ENCODE results near the gene ZDHHC24. TPM values are rescaled to one million over a fixed set of nuclear protein-coding genes. Genes with fewer than 3 reads are reported as not detected.

Gene ZDHHC24
- total RNA-seq, 2 donors from 2014 or later: 9.0 TPM

DNA sequence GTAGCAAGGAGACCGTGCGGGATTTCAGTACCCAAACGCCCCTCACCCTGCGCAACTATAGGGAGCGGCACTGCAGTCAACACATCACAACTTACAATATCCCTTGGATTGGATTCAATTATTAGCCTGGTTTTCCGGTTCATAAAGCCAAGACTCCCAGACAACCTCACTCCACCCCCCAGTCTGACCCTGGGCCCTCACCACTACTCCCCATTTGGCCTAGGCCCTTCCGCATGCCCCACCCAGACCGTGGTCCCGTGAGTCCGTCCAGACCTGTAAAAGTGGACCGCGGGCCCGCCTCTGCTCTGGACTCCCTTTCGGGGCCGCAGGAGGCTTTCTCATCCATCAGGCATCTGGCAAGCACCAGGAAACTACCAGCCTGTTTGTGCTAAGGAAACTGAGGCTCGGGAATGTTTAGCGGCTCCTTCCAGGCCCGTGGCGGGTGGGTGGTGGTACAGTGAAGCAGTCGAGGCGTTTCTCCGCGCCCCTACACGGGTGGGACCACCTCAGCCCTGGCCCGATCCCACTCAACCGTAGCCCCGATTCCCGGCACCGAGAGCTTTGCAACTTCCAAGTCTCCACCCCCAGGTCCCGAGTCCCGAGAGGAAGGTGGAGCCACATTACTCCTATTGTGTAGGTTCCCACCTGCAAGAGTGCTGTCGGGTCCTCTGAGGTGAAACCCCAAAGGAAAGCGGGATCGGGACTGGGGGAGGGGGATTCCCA lies 66.3 kb downstream of the ZDHHC24 start:
- DNase-seq (ENCODE audit: low spot score): no peak
- intact Hi-C loops (cut with DNase I): loop anchor here in 1 of 2 donors (2.0 kb wide), 1 partner anchor 181 kb away; no protein-coding TSS in a partner anchor

DNA sequence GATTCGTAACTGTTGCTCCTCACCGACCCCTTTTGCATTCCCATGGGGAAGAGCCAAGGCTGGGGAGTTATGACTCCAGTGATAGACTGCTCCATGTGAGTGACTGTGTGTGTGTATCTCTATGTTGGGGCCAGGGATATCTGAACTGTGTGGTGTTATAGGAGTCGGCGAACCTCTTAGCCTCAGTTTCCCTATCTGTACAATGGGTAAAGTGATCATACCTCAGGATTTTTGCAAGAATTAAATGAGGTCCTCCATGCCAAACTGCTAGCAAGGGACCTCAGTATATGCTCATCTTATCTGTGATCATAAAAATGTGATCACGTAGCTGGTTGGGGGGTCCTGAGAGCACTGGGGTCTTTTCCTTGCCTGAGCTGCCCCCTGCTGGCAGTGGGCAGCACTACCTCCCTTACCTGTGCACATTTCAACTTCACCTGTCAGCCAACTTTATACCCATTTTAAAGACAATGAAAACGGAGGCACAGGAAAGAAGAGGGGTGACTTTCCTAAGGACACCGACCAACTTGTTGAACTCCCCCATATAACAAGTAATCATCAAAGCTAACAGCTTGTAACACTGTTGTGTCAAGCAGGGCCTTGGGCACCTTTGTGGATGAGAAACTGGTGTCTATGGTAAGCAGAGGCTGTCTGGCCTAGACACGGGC lies 67.0 kb downstream of the ZDHHC24 start:
- intact Hi-C loops (cut with DNase I): no loop called here
- no peak for DNase-seq (ENCODE audit: low spot score)

DNA sequence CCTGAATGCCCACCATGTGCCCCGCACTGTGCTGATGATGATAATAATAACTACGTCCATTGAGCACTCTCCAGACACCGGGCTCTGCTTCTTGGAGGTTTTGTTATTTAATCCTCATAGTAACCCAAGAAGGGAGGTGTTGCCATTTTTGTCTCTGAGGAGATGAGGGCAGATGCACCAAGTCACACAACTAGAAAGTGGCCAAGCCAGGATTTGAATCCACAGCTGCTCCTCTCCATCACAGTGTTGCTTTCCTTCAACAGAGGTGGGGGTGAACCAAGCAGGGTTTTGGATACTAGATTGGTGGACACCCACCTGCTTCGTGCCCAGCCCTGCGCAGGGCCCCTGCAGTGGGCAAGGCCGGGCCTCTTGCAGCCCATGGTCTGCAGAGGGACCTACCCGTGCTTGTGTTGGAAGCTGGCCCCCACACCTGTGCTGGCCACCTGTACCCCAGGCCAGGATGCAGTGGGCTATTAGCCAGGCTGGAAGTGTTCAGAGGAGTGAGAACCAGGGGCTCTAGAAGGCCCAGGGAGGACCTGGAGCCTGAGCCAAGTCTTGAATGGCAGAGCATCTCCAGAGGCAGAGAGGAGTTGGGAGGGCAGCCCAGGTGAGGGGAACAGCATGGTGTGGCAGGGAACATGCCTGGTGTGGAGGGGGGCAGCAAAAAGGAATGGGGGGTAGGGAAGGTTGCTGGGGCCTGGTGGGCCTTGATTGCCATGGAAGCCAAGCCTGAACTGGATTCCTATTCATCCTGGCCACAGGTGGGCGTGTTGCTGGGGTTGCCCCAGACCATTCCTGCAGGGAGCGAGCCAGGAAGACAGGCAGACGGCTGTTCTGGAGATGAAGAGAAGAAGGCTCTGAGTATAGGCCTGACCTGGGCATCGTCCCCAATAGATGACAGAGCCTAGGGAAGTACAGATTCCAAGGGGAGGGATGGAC lies 68.3 kb downstream of the ZDHHC24 start:
- no peak for DNase-seq (ENCODE audit: low spot score)
- intact Hi-C loops (cut with DNase I): no loop called here

DNA sequence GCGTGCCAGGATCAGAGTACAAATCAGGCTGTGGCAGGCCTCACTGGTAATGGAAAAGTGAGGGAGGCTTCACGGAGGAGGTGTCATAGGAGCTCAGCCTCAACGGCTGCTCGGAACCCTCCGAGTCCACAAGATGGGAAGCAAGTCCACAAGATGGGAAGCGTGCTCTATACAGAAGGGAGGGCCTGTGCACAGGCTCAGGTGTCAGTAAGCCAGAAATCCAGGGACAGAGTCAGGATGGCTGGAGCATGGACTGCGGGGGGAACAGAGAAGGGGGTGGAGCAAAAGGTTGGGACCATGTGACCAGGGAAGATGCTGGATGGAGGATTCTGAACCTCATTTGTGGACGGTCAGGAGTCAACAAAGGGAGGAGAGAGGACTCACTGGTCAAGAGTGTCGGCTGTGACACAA lies 69.0 kb downstream of the ZDHHC24 start:
- no peak for DNase-seq (ENCODE audit: low spot score)
- intact Hi-C loops (cut with DNase I): no loop called here

DNA sequence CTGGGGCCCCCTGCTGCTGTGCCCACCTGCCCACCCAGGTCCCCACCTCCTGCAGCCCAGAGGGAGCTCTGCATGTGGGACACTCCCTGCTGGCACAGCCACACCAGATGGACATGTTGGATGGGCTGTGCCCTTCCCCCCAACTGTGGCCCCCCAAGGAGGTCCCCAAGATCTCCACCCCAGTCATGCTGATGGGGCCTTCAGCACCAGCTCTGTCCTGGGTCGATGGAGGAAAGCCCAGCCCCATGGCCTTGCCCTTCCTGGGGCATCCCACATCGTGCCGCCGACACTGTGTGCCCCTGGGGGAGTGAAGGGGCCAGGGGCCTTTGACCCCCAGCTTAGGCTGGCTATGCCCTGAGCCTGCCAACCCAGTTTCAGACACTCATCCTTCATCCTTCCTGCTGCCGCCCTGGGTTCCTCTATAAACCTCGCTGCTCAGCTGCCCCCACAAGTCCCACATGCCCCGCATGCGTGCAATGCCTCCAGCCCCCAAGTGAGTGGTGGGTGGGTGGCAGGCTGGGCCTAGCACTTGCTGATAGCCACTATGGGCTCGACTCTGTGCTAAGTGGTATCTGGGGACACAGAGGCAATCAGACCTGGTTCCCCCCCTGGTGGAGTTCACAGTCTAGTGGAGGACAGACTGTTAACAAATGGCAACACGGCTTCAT lies 69.5 kb downstream of the ZDHHC24 start:
- intact Hi-C loops (cut with DNase I): no loop called here

DNA sequence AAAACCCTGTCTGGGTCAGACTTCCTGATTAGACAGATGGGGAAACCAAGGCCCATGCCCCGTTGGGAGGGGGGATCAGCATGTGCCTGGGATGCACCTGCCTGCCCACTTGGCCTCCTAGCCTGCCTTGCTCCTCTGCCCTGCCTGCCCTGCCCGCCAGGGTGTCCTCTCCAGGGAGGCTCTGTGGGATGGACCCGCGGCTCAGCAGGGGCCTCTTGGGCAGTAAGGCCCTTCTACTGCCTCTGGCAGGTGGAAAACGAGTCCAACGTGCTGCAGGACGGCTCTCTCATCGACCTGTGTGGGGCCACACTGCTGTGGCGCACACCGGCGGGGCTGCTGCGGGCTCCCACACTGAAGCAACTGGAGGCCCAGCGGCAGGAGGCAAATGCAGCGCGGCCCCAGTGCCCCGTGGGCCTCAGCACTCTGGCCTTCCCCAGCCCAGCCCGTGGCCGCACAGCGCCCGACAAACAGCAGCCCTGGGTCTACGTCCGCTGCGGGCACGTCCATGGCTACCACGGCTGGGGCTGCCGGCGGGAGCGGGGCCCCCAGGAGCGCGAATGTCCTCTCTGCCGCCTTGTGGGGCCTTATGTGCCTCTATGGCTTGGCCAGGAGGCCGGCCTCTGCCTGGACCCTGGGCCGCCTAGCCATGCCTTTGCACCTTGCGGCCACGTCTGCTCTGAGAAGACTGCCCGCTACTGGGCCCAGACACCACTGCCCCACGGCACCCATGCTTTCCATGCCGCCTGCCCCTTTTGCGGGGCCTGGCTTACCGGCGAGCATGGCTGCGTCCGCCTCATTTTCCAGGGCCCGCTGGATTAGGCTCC lies 70.3 kb downstream of the ZDHHC24 start:
- no peak for DNase-seq (ENCODE audit: low spot score)
- intact Hi-C loops (cut with DNase I): no loop called here

More for the DNA sequence above, 69.5 kb downstream of the ZDHHC24 start:
- no peak for DNase-seq (ENCODE audit: low spot score)

DNA sequence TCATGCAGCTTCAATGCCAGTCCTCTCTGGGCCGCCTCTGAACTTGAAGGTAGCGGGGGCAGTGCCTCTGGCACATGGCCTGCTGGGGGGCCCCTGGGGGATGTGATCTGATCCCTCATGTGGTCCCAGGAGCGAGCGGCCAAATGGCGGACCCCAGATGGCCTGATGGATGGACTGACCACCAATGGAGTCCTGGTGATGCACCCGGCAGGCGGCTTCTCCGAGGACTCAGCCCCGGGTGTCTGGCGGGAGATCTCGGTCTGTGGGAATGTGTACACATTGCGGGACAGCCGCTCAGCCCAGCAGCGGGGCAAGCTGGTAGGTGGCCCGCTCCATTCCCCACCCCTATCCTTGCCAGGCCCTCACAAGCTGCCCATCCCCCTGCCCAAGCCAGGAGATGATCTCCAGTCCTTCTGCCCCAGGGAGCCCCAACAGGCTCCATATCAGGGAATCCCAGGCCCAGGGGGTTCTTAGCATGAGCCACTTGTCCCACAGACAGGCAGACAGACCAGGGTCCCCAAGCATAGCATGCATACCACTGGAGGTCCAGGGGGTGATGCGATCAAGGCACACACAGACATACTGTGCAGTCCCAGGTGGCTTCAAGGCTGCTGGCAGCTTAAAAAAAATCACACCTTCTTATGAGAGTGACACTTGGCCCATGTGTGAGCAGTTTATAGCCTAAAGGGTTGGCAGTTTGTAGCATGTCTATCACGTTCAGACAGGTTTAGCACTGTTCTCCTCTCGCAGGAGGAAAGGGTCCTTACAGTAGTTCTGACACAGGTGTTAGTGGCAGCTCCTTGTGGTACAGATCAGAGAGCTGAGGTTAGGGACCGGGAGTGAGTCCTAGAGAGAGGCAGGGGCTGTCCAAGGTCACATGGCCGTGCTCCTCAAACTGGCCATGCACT lies 72.0 kb downstream of the ZDHHC24 start:
- DNase-seq (ENCODE audit: low spot score): no peak
- intact Hi-C loops (cut with DNase I): no loop called here

DNA sequence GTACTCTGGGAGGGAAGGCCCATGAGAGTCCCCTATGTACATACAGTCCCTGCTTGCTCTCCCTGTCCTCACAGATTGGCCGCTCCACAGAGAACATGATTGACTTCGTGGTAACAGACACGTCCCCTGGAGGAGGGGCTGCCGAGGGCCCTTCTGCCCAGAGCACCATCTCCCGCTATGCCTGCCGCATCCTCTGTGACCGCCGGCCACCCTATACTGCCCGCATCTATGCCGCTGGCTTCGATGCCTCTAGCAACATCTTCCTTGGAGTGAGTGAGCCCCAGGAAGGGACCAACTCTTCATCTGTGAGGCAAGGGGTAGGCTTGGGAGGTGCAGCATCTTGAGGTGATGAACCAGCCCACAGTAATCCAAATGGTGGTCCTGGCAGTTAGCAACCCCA lies 72.7 kb downstream of the ZDHHC24 start:
- intact Hi-C loops (cut with DNase I): no loop called here
- no peak for DNase-seq (ENCODE audit: low spot score)

DNA sequence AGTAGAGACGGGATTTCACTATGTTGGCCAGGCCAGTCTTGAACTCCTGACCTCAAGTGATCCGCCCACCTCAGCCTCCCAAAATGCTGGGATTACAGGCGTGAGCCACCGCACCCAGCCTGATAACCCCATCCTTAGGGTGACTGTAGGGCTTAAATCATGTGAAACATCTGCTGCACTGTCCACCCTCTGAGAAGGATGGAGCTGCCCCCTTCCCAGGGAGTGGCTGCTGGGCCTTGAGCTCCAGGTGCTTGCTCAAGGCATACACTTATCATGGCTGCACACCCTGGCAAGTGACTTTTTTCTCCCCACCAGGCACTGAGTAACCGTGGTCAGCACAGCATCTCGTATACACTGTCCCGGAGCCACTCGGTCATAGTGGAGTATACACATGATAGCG lies 73.8 kb downstream of the ZDHHC24 start:
- DNase-seq (ENCODE audit: low spot score): no peak
- intact Hi-C loops (cut with DNase I): no loop called here

DNA sequence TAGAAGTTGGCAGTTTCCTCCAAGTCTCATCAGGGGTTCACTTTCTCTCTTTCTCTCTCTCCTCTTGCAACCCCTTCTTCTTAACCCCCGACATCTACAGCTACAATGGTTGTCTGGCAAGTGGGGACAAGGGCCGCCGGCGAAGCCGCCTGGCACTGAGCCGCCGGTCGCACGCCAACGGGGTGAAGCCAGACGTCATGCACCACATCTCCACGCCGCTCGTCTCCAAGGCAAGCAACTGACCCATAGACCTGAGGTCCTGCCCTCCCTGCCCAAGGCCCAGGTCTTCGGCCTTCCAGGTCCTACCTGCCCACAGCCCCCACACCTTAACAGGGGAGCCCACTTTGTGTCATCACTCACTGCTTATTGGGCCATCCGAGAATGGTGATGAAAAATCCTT lies 74.7 kb downstream of the ZDHHC24 start:
- intact Hi-C loops (cut with DNase I): no loop called here
- DNase-seq (ENCODE audit: low spot score): no peak

Other genes with a start within 250 kb of the ZDHHC24 start
- 100 to 1,000 TPM in 1 of 2 donors, 10 to 100 TPM in 1; 67.5 to 248 TPM for gene CD248, start 229.0 kb downstream of the ZDHHC24 start, total RNA-seq
- 1 to 10 TPM; 5.4 to 7.4 TPM for gene RIN1, start 209.6 kb downstream of the ZDHHC24 start, total RNA-seq
- gene BRMS1, start 200.9 kb downstream of the ZDHHC24 start, total RNA-seq: 10 to 100 TPM; 20.4 to 22.0 TPM
- gene B4GAT1, start 198.4 kb downstream of the ZDHHC24 start, total RNA-seq: 10 to 100 TPM; 16.5 to 20.0 TPM
- 1 to 10 TPM; 1.7 to 2.0 TPM for gene SLC29A2, start 174.3 kb downstream of the ZDHHC24 start, total RNA-seq
- gene NPAS4, start 125.0 kb downstream of the ZDHHC24 start, total RNA-seq: 1 to 10 TPM; 2.6 to 6.5 TPM
- 10 to 100 TPM; 36.5 to 37.2 TPM for gene MRPL11, start 107.2 kb downstream of the ZDHHC24 start, total RNA-seq
- 10 to 100 TPM; 12.4 to 13.0 TPM for gene PELI3, start 79.1 kb downstream of the ZDHHC24 start, total RNA-seq
- 10 to 100 TPM; 27.1 to 29.4 TPM for gene DPP3, start 65.6 kb downstream of the ZDHHC24 start, total RNA-seq
- 10 to 100 TPM; 23.4 to 31.1 TPM for gene BBS1, start 35.4 kb downstream of the ZDHHC24 start, total RNA-seq
- gene ACTN3, start 855 bp upstream of the ZDHHC24 start, total RNA-seq: under 1 TPM; 0.14 to 0.51 TPM
- 10 to 100 TPM; 38.6 to 73.9 TPM for gene CTSF, start 22.6 kb upstream of the ZDHHC24 start, total RNA-seq
- under 1 TPM; 0.24 to 0.46 TPM for gene CCDC87, start 47.0 kb upstream of the ZDHHC24 start, total RNA-seq
- 10 to 100 TPM; 18.8 to 31.8 TPM for gene CCS, start 47.1 kb upstream of the ZDHHC24 start, total RNA-seq
- 10 to 100 TPM; 39.7 to 51.7 TPM for gene RBM14, start 70.6 kb upstream of the ZDHHC24 start, total RNA-seq
- gene RBM4, start 92.7 kb upstream of the ZDHHC24 start, total RNA-seq: 10 to 100 TPM; 63.4 to 68.9 TPM
- gene RBM4B, start 131.8 kb upstream of the ZDHHC24 start, total RNA-seq: 10 to 100 TPM in 1 of 2 donors, 1 to 10 TPM in 1; 9.0 to 10.2 TPM
- 1 to 10 TPM; 4.2 to 5.9 TPM for gene SPTBN2, start 183.2 kb upstream of the ZDHHC24 start, total RNA-seq

All from posterior vena cava (tissue), 2 donors.